AG20443 (cell line): ENCODE measurements around the gene MED15.
"Not testable (repeated sequence)": the region's sequence is repeated elsewhere in the genome, so short reads cannot be mapped to it uniquely, and the experiment has no call there.

Source experiments
- DNase-seq: peaks from one replicate; pipeline ENCODE4 v3.0.0; 2012; ENCODE audit warnings: low spot score, mixed read lengths

MED15 gene

DNA sequence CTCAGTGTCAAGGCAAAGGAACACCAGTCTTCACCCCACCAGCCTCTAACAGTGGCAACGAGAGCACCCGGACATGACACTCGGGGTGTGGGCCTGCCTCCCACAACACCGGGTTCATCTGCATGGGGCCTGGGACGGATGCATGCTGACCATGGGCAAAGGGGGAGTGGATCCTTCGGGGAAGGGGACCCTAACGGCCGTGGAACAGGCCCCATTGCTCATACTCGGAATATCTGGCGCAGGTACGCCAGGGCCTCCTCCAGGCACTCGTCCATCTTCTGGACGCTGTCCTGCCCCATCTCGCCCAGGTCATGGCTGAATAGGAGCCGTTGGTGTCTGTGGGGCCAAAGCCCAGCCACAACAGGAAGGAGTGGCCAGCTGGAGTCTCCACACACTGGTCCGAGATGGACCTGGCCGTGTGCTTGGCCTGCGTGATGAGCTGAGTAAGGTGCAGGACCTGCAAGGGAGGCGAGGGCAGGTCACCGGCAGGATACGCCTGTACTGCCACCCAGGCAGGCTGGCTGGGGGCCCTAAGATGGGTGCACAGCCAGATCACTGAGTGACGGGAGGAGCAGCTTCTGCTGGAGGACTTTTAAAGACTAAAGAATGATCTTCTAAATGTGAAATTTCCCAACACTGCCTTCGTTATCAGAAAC is 96.8 kb downstream of the MED15 start:
- DNase-seq: no peak

DNA sequence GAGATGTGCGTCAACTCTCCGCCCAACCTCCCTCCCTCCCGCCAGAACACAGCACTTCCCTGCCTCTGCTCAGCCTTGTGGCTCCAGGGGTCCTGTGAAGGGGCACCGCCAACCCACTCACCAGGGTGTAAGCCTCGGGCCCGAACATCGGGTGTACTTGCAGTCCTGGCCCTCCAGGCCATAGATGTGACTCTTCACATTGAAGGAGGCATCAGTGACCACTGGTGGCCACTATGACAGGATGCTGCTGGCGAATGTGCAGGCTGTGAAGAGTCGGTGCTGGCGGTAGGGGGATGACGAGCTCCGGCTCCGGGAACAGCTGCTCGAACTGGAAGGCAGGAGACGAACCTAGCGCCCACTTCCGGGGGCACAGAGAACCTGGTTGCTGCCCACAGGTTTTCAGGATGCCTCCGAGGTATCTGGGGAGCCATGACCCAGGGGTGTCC is 97.4 kb downstream of the MED15 start:
- DNase-seq: no peak

DNA sequence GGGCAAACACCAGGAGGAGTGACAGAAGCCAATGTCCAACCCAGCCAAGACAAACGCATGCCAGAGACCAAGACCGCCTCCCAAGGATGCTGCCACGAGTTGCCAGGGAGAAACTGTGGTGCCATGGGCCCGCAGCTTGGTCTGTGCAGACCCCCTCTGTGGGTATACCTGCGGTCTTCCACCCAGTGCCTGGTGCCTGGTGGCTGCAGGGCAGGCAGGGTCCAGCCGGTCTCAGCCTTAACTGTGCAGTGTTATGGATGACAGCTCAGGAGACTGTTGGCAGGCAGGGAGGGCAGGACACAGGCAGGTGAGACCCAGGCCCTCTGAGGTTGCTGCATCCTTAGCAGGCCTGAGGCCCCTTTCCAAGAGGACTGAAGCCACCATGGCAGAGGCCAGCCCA is 97.9 kb downstream of the MED15 start:
- no peak for DNase-seq

DNA sequence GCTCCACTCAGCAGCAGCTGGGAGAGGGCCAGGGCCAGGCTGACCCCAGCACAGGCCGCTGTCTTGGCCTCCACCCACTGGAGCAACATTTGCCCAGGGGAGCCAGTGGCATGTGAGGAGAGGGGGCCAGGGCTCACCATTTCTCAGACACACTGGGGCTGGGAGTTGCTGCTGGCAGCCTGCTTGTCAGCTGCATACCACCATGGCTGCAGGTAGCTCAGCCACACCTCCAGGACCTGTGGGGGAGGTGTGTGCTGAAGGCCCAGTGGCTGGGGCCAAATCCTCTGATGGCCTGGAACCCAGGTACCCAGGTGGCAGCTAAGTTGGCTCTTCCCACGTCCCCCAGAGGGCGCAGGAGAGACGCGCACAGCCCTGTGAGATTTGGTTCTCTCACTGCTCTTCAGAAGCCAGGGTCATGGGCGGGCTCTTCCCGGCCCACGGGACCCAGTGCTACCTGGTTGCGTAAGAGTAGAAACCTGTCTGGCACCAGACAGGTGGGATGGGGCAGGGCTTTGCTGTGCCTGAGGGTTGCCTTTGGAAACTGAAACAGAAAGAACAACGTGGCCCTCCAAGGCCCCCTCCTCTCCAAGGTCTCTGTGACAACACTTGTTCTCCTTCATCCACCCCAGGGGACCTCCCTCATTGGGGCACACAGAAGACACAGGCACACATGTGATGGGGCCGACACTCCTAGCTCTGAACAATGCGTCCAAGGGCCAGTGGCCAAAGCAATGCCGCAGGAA is 98.8 kb downstream of the MED15 start:
- peak; percentile 79 for DNase-seq

DNA sequence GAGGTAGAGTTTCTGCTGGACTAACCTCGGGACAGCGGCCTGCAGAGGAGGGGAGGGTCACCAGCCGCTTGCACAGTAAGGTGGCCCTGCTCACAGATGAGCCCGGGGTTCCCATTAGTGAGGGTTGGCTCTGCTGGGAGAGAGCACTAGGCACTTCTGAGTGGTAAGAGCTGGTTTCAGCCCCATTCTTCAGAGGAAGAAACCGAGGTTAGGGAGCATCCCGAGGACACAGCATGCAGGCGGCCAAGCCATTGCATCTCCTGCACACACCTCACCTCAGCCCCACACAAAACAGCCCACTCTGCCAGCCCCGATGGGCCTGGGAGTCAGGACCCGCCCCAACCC is 99.3 kb downstream of the MED15 start:
- DNase-seq: no peak

DNA sequence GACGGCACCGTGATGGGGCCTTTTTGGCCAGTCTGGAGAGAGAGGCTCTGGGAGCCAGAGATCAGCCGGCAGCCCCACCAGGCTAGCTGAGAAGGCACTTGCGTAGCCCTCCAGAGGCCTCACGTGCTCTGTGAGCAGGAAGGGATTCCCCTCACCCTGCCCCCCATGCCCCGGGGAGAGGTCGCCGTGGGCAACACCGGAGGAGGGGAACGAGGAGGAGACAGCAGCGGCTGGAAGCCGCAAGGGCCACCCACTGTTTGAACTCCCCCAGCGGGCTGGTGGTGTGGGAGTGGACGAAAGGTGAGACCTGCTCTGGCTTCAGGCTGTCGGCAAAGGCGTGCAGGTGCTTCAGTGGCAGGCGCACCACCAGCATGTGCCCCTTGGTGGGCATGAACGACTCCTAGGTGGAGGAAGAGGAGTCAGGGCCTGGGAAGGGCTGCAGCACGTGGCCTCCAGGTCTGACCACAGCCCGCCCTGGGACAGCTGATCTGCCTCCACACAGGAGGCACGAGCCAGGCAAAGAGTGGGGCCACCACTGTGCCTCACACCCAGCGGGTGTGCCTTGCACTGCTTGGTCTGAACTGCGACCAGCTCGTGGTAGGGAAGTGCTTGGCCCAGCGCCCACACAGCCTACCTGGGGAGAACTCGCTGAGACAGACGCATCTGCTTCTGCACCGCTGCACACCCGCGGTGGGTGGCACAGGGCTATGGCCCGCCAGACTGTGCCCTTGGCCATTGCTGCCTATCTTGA is 99.9 kb downstream of the MED15 start:
- DNase-seq: no peak

DNA sequence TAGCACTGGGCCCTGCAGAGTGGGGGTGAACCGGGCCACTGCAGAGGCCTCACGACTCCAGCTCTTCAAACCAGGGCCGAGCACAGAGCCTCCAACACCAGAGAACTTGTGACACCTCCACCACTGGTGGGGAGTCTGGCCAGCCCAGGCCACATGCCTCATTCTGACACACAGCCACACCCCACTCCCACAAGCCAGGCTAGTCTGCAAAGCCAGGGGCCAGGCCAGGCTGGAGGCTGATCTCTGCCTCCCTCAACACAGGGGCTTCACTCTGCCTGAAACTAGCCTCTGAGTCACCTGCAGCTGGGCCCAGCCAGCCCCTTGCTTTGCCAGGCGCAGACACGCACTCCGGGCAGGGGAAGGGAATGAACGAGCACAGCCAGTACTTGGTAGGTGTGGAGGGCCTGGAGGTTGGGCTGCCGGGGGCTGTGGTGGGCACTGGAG is 102.9 kb downstream of the MED15 start:
- peak; percentile 64 for DNase-seq

DNA sequence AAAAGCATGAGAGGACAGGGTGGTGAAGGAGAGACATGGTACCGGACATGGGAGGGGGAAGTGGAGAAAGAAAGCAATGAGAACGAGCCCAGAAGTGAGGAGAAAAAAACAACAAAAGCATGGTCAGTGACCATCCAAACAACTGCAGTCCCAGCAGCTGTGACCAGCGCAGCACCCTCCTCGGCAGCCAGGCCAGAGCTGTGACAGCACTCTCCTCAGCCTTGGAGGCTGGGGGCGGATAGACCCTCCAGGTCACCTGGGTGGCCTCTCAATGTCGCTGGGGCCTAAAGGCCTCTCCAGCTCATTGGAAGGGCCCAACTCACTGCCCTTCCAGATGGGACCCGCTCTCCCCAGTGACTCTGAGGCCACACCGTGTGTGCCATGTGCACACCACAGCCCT is 103.3 kb downstream of the MED15 start:
- no peak for DNase-seq

DNA sequence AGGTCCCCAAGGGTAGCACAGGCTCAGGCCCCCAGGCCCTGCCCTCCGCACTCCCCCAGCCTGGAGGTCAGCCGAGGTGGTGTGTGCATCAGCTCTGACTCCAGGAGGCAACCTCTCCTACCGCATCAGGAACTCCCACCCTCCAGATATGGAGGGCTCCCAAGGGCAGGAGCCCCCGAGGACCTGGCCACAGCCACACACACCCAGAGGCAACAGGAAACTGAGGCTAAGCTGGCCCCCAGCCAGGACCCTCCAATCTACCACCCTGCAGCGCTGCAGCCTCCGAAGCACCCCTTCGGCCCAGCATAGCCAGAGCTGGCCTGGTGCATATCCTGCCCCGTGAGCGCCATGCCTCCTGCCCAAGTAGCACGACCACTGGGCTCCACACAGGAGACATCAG is 104.0 kb downstream of the MED15 start:
- DNase-seq: no peak

DNA sequence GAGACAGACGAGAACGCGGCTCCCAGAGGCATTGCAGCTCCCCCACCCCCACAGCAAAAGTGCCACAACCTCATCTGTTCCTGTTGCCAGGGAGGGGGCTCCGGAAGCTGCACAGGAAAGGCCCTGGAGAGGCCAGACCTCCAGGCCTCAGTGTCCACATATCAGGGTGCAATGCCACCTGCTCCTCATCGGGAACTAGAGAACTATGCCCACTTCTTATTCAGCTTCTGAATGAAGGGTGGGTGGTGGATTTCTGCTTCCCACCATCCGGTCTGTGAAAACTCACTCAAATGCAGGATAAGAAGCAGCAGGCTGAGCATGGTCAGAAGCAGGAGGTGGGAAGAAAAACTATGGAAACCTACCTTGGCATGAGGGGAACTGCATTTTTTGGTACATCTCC is 105.9 kb downstream of the MED15 start:
- DNase-seq: no peak

DNA sequence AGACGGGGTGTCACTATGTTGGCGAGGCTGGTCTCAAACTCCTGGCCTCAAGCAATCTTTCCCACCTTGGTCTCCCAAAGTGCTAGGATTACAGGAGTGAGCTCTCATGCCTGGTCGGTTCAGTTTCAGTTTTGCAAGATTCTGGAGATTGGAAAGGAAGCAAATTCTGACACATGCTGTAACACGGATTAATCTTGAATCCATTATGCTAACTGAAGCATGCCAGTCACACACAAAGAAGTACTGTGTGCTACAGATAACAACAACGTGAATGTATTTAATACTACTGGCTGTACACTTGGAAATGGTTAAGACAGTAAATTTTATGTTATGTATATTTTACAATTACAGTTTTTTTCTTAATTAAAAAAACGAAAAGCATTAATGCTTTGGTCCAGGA is 107.6 kb downstream of the MED15 start:
- DNase-seq: no peak

DNA sequence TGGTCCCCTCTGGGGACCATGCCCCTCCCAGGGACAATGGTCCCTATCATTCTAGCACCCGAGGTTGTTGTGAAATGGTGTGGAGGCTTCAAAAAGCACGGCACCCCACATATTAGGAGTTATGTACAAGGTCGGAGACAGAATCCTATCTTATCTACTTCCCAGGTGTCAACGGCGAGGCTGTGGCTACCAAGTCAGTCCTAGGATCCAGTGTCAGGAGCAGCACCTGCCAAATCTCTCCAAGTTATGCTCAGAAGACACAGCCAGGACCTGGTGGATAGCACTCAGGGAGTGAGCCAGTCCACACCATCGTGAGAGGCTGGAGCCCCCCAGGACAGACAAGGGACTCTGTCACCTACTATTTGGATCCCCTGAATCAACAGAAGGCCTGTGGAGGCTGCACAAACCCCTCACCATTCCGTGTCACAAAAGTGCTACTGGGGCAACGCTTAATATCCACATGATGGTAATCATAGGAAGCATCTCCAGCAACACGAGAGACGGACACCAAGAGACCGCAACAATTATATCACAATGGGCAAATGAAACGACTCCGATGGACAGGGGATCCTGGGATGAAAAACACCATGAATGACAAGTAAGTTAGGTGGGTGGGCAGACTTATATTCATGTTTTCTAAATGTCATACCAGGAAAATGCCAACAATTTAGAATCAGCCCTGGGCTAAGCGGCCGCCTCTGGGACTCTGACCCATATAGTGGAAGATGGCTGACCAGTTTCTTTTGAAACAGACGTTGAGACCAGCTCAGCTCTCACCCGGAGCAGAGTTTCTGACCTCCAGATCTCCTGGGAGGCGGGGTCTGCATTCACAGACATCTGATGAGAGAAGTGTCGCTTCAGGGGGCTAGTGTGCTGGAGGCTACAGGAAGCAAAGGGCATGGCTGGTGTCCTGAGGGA is 108.4 kb downstream of the MED15 start:
- DNase-seq: no peak

DNA sequence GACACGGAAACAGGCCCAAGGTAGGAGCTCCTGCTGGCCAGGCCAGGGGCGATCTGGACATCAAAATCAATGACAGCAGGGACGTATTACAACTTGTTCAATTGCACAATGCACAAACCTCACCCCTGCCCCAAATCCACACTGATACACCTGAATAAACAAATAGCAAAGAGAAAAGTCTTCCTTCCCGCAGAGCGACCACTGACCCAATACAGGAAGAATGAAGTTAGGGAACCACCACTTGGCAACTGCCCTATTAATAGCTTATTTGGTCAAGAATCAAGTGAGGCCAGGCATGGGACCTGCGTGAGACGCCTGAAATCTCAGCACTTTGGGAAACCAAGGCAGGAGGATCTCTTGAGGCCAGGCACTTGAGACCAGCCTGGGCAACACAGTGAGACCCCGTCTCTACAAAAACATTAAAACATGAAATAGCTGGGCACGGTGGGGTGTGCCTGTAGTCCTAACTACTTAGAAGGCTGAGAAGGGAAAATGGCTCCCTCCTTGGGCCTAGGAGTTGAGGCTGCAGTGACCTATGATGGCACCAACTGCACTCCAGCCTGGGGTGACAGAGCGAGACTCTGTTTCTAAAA is 109.1 kb downstream of the MED15 start:
- DNase-seq: no peak

DNA sequence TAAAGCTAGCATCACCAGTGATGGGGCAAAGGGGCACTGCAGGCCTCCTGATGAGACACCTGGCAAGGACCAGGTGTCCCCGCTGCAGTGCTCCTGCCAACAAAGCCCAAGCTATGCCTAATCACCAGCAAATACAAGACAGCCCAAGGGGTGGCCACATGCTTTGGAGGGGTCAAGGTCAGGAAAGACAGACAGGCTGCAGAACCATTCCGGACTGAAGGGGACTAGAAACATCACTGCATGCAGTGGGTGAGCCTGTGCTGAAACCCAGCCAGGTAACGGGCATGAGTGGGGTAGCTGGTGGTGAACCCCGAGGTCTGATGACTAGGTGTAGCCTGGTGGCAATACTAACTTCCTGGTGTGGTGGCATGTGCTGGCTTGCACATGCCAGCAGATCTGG is 111.1 kb downstream of the MED15 start:
- DNase-seq: no peak

DNA sequence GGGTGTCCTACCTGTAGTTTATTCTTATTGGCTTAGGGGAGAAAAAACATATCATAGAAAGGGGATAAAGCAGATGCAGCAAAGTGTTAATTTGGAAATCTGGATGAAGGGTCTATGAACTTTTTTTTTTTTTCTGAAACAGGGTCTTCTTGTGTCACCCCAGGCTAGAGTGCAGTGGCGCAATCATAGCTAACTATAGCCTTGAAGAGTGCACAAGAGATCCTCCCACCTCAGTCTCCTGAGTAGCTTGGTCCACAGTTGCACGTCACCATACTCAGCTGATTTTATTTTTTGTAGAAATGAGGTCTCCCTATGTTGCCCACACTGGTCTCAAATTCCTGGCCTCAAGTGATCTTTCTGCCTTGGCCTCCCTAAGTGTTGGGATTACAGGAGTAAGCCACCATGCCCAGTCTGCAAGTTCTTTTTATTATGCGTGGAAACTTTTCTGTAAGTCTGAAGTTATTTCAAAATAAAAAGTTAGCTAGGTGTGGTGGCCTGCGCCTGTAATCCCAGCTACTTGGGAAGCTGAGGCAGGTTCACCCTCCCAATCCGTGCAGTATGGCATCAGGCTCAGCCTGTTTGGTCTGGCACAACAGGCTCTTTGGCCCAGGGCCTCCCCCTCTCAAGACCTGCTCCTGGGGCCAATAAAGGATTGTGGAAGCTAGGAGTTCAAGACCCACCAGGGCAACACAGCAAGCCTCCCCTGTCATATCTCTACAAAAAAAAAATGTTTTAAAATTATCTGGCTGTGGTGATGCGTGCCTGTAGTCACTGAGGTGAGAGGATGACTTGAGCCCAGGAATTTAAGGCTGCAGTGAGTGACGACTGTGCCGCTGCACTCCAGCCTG is 111.9 kb downstream of the MED15 start:
- no peak for DNase-seq

DNA sequence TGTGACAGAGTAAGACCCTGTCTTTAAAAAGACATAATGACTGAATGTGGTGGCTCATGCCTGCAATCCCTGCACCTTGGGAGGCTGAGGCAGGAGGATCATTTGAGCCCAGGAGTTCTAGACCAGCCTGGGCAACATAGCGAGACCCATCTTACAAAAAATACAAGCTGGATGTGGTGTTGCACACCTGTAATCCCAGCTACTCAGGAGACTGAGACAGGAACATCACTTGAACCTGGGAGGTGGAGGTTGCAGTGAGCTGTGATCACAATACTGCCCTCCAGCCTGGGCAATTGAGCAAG is 112.4 kb downstream of the MED15 start:
- DNase-seq: not testable (repeated sequence)

DNA sequence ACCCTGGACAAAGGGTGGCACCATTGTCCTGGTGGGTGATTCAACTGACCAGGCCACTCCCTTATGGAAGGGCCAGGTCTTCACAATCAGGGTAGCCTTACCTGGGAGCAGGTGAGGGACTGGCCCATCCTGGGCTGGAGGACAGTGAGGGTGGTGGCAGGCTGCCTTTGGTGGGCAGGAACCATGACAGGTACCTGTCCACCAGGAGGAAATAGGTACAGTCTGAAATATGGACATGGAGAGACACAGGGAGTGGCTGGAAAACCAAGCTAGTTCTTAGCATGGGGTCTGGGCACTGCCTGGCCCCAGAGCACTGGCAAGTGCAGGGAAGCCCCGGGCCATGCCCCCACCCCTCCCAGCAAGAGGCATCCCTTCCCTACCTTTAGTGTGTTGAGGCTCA is 113.8 kb downstream of the MED15 start:
- no peak for DNase-seq

DNA sequence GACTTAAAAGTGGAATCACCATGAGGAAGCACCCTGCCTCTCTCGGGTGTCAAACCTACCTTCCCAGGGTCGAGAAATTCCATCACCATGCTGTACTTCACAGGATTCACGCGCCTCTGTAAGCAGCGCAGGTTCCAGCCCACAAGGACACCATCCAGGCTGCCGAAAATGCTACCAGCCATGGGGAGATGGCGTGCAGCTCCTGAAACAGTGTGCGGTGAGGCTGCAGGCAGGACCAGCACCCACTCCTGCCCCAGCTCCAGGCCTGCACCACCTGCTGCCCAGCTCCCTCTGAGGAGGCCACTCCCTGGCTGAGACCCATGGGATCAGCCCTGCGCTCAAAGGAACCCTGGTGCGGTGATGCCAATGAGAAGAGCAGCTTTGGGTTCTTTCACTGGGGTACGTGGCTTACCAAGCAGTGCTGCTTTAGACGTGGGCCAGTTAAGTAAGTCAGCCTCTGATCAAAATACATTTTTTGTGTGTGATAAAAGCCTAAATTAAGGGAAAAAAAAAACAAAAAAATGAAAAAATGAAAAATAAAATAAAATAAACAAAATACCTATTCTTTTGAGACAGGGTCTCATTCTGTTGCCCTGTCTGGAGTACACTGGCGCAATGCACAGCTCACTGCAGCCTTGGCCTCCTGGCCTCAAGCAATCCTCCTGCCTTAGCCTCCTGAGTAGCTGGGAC is 115.4 kb downstream of the MED15 start:
- no peak for DNase-seq

DNA sequence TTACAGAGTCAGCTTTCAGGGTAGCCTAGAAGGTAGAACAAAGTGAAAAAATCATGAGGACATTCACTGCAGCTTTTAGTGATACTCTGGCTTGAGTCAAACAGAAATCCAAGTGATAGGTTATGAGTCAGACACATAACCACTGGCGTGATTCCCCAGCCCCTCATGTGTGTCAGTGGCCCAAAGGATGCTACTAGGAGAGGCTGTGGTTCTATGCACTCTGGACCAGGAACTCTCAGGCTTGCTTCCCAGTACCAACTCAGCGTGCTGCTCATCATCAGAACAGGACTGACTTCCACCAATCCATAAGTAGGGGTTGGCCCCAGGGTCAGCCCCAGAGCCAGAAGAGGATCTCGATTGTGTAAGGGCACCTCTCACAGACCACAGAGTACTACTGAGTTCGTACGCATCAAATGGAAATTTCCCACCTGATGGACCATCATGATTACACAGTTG is 116.8 kb downstream of the MED15 start:
- no peak for DNase-seq

DNA sequence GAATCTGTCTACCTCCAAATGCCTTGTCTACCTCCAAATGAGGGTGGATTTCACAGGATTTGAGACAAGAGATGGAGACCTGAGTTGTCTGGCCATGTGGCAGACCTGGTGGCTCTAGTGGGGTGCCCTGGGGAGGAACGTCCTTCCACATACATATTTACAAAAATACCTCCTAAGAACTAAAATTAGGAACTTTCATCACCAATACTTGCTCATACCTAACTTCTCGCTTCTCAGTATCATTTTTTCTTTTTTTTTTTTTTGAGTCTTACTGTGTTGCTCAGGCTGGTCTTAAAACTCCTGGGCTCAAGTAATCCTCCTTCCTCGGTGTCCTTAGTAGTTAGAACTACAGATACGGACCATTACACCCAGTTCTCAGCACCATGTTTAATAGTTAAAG is 117.9 kb downstream of the MED15 start:
- DNase-seq: no peak
